SK-N-SH treated with all-trans-retinoic acid at 6 μM for 48 hours (cell line): Measurements from ENCODE around the gene KIAA0513.
"Not testable (repeated sequence)": the region's sequence is repeated elsewhere in the genome, so short reads cannot be mapped to it uniquely, and the experiment has no call there.

Experiments
- ATAC-seq: fragments of 200-7000 bp; cut with Tn5 transposase; 3 replicates; pipeline ENCODE4 v1.9.1; 2020; ENCODE audit warnings: mild to moderate bottlenecking, moderate library complexity
- ARNTL ChIP-seq: fragments of 450-650 bp; formaldehyde crosslinking; IDR thresholded peaks from 2 replicates; pipeline ENCODE4 v1.5.0; 2020; ENCODE audit warnings: low read depth, mild to moderate bottlenecking, moderate library complexity, borderline replicate concordance
- BACH2 ChIP-seq: fragments of 250-450 bp; sonication (Bioruptor Pico); IDR thresholded peaks from 2 replicates; pipeline ENCODE4 v1.9.0; 2021; ENCODE audit warnings: mild to moderate bottlenecking, borderline replicate concordance
- CREB5 ChIP-seq: fragments of 250-450 bp; sonication (Bioruptor Pico); IDR thresholded peaks from 2 replicates; pipeline ENCODE4 v1.5.1; 2020; ENCODE audit warnings: low read depth, mild to moderate bottlenecking, moderate library complexity
- ESRRG ChIP-seq: fragments of 250-450 bp; sonication (Bioruptor Pico); IDR thresholded peaks from 2 replicates; pipeline ENCODE4 v1.6.1; 2021; ENCODE audit warnings: mild to moderate bottlenecking
- GLIS3 ChIP-seq: fragments of 250-450 bp; sonication (Bioruptor Pico); IDR thresholded peaks from 2 replicates; pipeline ENCODE4 v1.5.0; 2020; ENCODE audit warnings: mild to moderate bottlenecking, moderate library complexity
- ISL1 ChIP-seq: fragments of 250-450 bp; sonication (Bioruptor Pico); IDR thresholded peaks from 2 replicates; pipeline ENCODE4 v2.1.2; 2022; ENCODE audit warnings: mild to moderate bottlenecking, moderate library complexity
- OSR1 ChIP-seq: fragments of 250-450 bp; sonication (Bioruptor Pico); IDR thresholded peaks from 2 replicates; pipeline ENCODE4 v1.8.0; 2022; ENCODE audit warnings: moderate library complexity, mild to moderate bottlenecking, inconsistent platforms
- PATZ1 ChIP-seq: fragments of 250-450 bp; sonication (Bioruptor Pico); IDR thresholded peaks from 2 replicates; pipeline ENCODE4 v1.8.0; 2020; ENCODE audit warnings: mild to moderate bottlenecking, moderate library complexity, borderline replicate concordance
- PPARA ChIP-seq: fragments of 250-450 bp; sonication (Bioruptor Pico); IDR thresholded peaks from 2 replicates; pipeline ENCODE4 v1.5.0; 2020; ENCODE audit warnings: mild to moderate bottlenecking, borderline replicate concordance
- RARB ChIP-seq: fragments of 250-450 bp; sonication (Bioruptor Pico); IDR thresholded peaks from 2 replicates; pipeline ENCODE4 v1.8.0; 2021; ENCODE audit warnings: mild to moderate bottlenecking, moderate library complexity
- SNAI2 ChIP-seq: fragments of 250-450 bp; sonication (Bioruptor Pico); IDR thresholded peaks from 2 replicates; pipeline ENCODE4 v1.5.0; 2020; ENCODE audit warnings: mild to moderate bottlenecking, moderate library complexity
- TCF4 ChIP-seq: fragments of 250-450 bp; sonication (Bioruptor Pico); IDR thresholded peaks from 2 replicates; pipeline ENCODE4 v1.8.0; 2021; ENCODE audit warnings: mild to moderate bottlenecking, moderate library complexity, borderline replicate concordance
- TOX ChIP-seq: fragments of 250-450 bp; sonication (Bioruptor Pico); IDR thresholded peaks from 2 replicates; pipeline ENCODE4 v1.8.0; 2021; ENCODE audit warnings: mild to moderate bottlenecking, moderate library complexity, borderline replicate concordance
- TSHZ2 ChIP-seq: fragments of 250-450 bp; sonication (Bioruptor Pico); IDR thresholded peaks from 2 replicates; pipeline ENCODE4 v1.5.0; 2020; ENCODE audit warnings: mild to moderate bottlenecking, moderate library complexity
- ZC3H10 ChIP-seq: fragments of 250-450 bp; sonication (Bioruptor Pico); IDR thresholded peaks from 2 replicates; pipeline ENCODE4 v1.5.1; 2021; ENCODE audit warnings: mild to moderate bottlenecking, moderate library complexity
- ZFP30 ChIP-seq: fragments of 450-650 bp; formaldehyde crosslinking; IDR thresholded peaks from 2 replicates; pipeline ENCODE4 v1.5.0; 2022; ENCODE audit warnings: mild to moderate bottlenecking, moderate library complexity
- ZNF70 ChIP-seq: fragments of 450-650 bp; formaldehyde crosslinking; IDR thresholded peaks from 2 replicates; pipeline ENCODE4 v1.5.0; 2020; ENCODE audit warnings: mild to moderate bottlenecking, moderate library complexity
- ZNF8 ChIP-seq: fragments of 450-650 bp; formaldehyde crosslinking; IDR thresholded peaks from 2 replicates; pipeline ENCODE4 v1.5.0; 2020; ENCODE audit warnings: mild to moderate bottlenecking, moderate library complexity

The KIAA0513 gene

DNA sequence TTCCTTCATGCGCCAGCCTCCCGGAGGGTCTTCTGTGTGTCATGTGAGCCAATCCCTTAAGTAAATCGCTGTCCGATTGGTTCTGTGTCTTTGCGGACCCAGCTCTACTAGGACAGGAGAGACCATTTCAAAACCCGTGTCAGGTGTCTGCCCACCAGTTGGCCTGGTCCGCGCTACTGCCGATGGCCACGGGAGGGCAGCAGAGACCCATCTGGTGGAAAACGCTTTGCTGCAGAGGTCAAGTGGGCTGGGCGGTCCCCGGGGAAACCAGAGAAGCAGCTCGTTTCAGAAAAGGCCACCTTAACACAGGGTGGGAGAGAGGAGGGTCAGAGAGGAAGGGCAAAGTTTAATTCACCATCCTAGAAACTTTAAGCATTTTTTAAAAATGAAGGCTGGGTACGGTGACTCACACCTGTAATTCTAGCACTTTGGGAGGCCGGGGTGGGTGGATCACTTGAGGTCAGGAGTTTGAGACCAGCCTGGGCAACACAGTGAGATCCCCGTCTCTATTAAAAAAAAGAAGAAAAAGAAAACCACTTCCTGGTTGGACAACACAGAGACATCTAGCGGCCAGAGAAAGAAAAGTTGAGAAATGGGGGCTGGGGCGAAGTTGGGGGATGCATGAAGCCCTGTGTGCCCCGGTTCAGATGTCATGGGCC, 87.4 kb downstream of the KIAA0513 start:
- TF ChIP-seq TOX (CRISPR knock-in tag) (no peak), RARB (CRISPR knock-in tag) (no peak), ESRRG (CRISPR knock-in tag) (no peak), SNAI2 (CRISPR knock-in tag) (no peak), TSHZ2 (no peak), PPARA (CRISPR knock-in tag) (no peak), OSR1 (no peak), CREB5 (CRISPR knock-in tag) (no peak), ZC3H10 (CRISPR knock-in tag) (no peak), ZNF8 (CRISPR knock-in tag) (no peak), ISL1 (CRISPR knock-in tag) (no peak)
- ATAC-seq = peak; percentile 94

- no peak for ATAC-seq
- TF ChIP-seq ZNF70 (CRISPR knock-in tag) = no peak
- TF ChIP-seq OSR1 = no peak
- TF ChIP-seq ESRRG (CRISPR knock-in tag) = no peak
- no peak for TF ChIP-seq SNAI2 (CRISPR knock-in tag)
- no peak for TF ChIP-seq TSHZ2
- TF ChIP-seq RARB (CRISPR knock-in tag) = no peak
- no peak for TF ChIP-seq BACH2 (CRISPR knock-in tag)
- no peak for TF ChIP-seq TCF4 (CRISPR knock-in tag)
- no peak for TF ChIP-seq ZFP30 (CRISPR knock-in tag)
These were observed 89.8 kb downstream of the KIAA0513 start for GRCh38 chr16:85117418-85117817.

DNA sequence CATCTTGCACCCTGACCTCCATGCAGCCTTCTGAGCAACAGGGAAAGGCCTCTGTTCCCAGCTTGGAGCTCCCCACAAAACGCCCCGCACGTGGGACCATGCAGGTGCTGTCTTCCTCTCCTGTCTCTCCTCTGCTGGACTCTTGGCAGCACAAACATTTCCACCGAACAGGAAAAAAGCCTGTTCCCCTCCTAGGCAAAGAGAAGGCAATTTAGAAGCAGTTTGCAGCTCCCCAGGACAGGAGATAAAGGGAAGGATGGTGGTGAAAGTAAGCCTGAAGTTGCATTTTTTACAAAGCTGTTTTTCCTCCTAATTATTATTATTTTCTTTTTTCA, 92.4 kb downstream of the KIAA0513 start:
- TF ChIP-seq PATZ1 = no peak
- TF ChIP-seq SNAI2 (CRISPR knock-in tag) = no peak
- TF ChIP-seq ZC3H10 (CRISPR knock-in tag) = no peak
- TF ChIP-seq ZFP30 (CRISPR knock-in tag) = no peak
- no peak for TF ChIP-seq TOX (CRISPR knock-in tag)
- TF ChIP-seq CREB5 (CRISPR knock-in tag) = no peak
- no peak for TF ChIP-seq ESRRG (CRISPR knock-in tag)
- TF ChIP-seq GLIS3 (CRISPR knock-in tag) = no peak
- TF ChIP-seq ARNTL = no peak
- no peak for ATAC-seq

DNA sequence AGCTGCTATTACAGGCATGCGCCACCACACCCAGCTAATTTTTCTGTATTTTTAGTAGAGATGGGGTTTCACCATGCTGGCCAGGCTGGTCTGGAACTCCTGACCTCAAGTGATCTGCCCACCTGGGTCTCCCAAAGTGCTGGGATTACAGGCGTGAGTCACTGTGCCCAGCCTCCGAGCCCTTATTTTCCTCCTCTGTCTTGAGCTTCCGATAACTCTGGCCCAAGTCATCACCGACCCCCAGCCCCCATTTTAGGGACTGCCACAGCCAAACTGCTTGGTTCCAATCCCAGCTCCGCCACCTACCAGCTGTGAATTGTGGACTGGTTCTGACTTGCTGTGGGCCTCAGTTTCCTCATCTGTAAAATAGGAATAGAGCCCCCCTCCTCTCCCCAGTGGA, 95.8 kb downstream of the KIAA0513 start:
- ATAC-seq = not testable (repeated sequence)
